Endothelial cell of umbilical vein (primary cell): ENCODE measurements around the gene VPREB3. TPM values are rescaled to one million over a fixed set of nuclear protein-coding genes. Genes with fewer than 3 reads are reported as not detected.

Source experiments
- BruUV-seq: library from RNA; stranded (reverse); fragments of 400-500 nt; replicated peaks from 2 replicates; lab custom pipeline; 2021; lab: Mats Ljungman, UMichigan
- CTCF ChIA-PET: fragments of 300-600, 350-600 bp; sonication (Branson Sonifier 250); formaldehyde crosslinking; loops from one replicate; lab custom pipeline; 2021; ENCODE audit warnings: antibody characterized with exemption, inconsistent platforms; lab: Charles Lee
- POLR2A ChIA-PET: fragments of 300-600, 350-600 bp; sonication (Branson Sonifier 250); formaldehyde crosslinking; loops from one replicate; lab custom pipeline; 2021; ENCODE audit warnings: antibody characterized with exemption, inconsistent platforms; lab: Charles Lee
- DNase-seq: peaks from one replicate; pipeline ENCODE4 v3.0.0-alpha.2; 2011; ENCODE audit warnings: low read depth, low spot score
- FAIRE-seq: peaks from 2 replicates; lab custom pipeline; 2011; peaks lifted over from hg19 to GRCh38; lab: Jason Lieb, UNC
- H2AFZ ChIP-seq: 2 replicates; pipeline ENCODE4 v1.6.0; 2012; ENCODE audit warnings: low read depth, low read length, control low read depth, inconsistent platforms
- H3K27ac ChIP-seq: 2 replicates; pipeline ENCODE4 v1.5.1; 2011; ENCODE audit warnings: low read depth, mild to moderate bottlenecking, control low read depth, low read length, moderate library complexity; ENCODE audit not compliant: insufficient read depth
- H3K27me3 ChIP-seq, 2 experiments: 2 replicates each; pipeline versions ENCODE4 v1.6.0 to v1.6.1; 2011; ENCODE audit warnings: low read length in 2 of 2, mixed read lengths in 1 of 2; ENCODE audit not compliant: control insufficient read depth in 2 of 2, insufficient read depth in 2 of 2
- H3K36me3 ChIP-seq, 2 experiments: 2 replicates in 1 of 2; 3 replicates in 1 of 2; pipeline ENCODE4 v1.5.1; 2011; ENCODE audit warnings: low read length in 2 of 2, mild to moderate bottlenecking in 1 of 2, moderate library complexity in 1 of 2; ENCODE audit not compliant: control insufficient read depth in 2 of 2, insufficient read depth in 2 of 2; ENCODE audit errors: extremely low read depth in 1 of 2
- H3K4me1 ChIP-seq: 3 replicates; pipeline ENCODE4 v1.5.1; 2011; ENCODE audit warnings: mild to moderate bottlenecking, low read length; ENCODE audit not compliant: control insufficient read depth, insufficient read depth; ENCODE audit errors: extremely low read depth
- H3K4me2 ChIP-seq: 2 replicates; pipeline ENCODE4 v1.6.1; 2011; ENCODE audit warnings: low read length, control low read depth, mixed read lengths; ENCODE audit not compliant: insufficient read depth
- H3K4me3 ChIP-seq, 3 experiments: fragments of 200-600 bp in 1 of 3; sonication (generic), shearing (Covaris generic) in 1 of 3; replicated peaks in 1 of 3; 2 replicates each; pipeline ENCODE4 v1.5.1; 2011 to 2016; ENCODE audit warnings: control low read depth in 3 of 3, low read length in 3 of 3, mild to moderate bottlenecking in 2 of 3, inconsistent platforms in 1 of 3, low read depth in 1 of 3, moderate library complexity in 1 of 3; ENCODE audit not compliant: insufficient read depth in 1 of 3
- H3K79me2 ChIP-seq: 2 replicates; pipeline ENCODE4 v1.6.0; 2012; ENCODE audit warnings: low read length, inconsistent platforms; ENCODE audit not compliant: control insufficient read depth, insufficient read depth
- H3K9ac ChIP-seq: replicated peaks from 2 replicates; pipeline ENCODE3; 2011; ENCODE audit warnings: low read length, control low read depth; ENCODE audit not compliant: insufficient read depth; ENCODE audit errors: extremely low read depth
- H3K9me1 ChIP-seq: replicated peaks from 3 replicates; pipeline ENCODE4 v1.6.0; 2011; ENCODE audit warnings: mild to moderate bottlenecking, low read length; ENCODE audit not compliant: control insufficient read depth, insufficient read depth; ENCODE audit errors: extremely low read depth
- H3K9me3 ChIP-seq: replicated peaks from 2 replicates; pipeline ENCODE4 v1.5.1; 2012; ENCODE audit warnings: low read length, inconsistent platforms; ENCODE audit not compliant: control insufficient read depth, insufficient read depth
- H4K20me1 ChIP-seq: replicated peaks from 2 replicates; pipeline ENCODE3; 2011; ENCODE audit warnings: mild to moderate bottlenecking, low read length; ENCODE audit not compliant: control insufficient read depth, insufficient read depth; ENCODE audit errors: extremely low read depth
- EZH2 ChIP-seq: IDR thresholded peaks from 2 replicates; pipeline ENCODE4 v1.6.1; 2012; ENCODE audit warnings: borderline replicate concordance, low read depth, mild to moderate bottlenecking, moderate library complexity, low read length, inconsistent platforms; ENCODE audit not compliant: severe bottlenecking
- FOS ChIP-seq: IDR thresholded peaks from 2 replicates; pipeline ENCODE4 v1.6.1; 2011; ENCODE audit warnings: mild to moderate bottlenecking, low read length, moderate library complexity, borderline replicate concordance; ENCODE audit not compliant: insufficient read depth
- GATA2 ChIP-seq: IDR thresholded peaks from 2 replicates; pipeline ENCODE4 v1.7.0; 2011; ENCODE audit warnings: low read depth, mild to moderate bottlenecking, moderate library complexity, mixed read lengths, low read length; ENCODE audit not compliant: insufficient read length, insufficient read depth
- MYC ChIP-seq: IDR thresholded peaks from one replicate; pipeline ENCODE4 v1.6.1; 2011; ENCODE audit warnings: mild to moderate bottlenecking, low read depth, low read length
- POLR2A ChIP-seq: IDR thresholded peaks from 2 replicates; pipeline ENCODE4 v1.6.1; 2012; ENCODE audit warnings: low read depth, mild to moderate bottlenecking, control low read depth, low read length
- POLR2AphosphoS5 ChIP-seq: IDR thresholded peaks from 2 replicates; pipeline ENCODE4 v1.6.1; 2012; ENCODE audit warnings: low read depth, mild to moderate bottlenecking, control low read depth, low read length, moderate library complexity; ENCODE audit not compliant: insufficient read depth
- dilution Hi-C: fragments of 300-500 bp; cut with MboI; formaldehyde crosslinking; loops from one replicate; pipeline ENCODE4 v1.15.0; 2019; ENCODE audit warnings: low sequenced_read_pairs; ENCODE audit not compliant: extremely low pct_ligation_motif_present
- intact Hi-C: fragments of 100-400 bp; cut with micrococcal nuclease; formaldehyde crosslinking; loops from one replicate; pipeline ENCODE4 v1.10.0; 2022
- polyA plus RNA-seq, 4 experiments: library from polyadenylated mRNA; depleted of rRNA in 3 of 4; stranded (reverse) in 3 of 4; unstranded in 1 of 4; fragments of >200 nt; gene quantifications; 2 replicates each; pipeline versions ENCODE4 v1.2.1 to v1.2.3, GENCODE V29; 2011 to 2012; ENCODE audit warnings: missing spikeins in 1 of 4
- total RNA-seq: library from RNA; stranded (reverse); gene quantifications from 2 replicates; pipeline ENCODE4 v1.2.3, GENCODE V29; 2021
- TF ChIP-seq, protein P1 (sequence below): IDR thresholded peaks from 2 replicates; pipeline ENCODE4 v1.6.1; 2011; ENCODE audit not compliant: insufficient read depth, insufficient read length

VPREB3 gene
- total and polyA plus RNA-seq, 2 donors (not counting 3 experiments of a cell fraction or from before 2014, with no cell fraction given) = not detected

- intact Hi-C loops (loop anchor here (1.0 to 5.0 kb wide), 2 partner anchors 34 to 130 kb away; partner anchors contain the start of gene ZNF70), dilution Hi-C loops (no loop called here)
- Histone ChIP-seq H3K4me3 (peak overlapping the region; percentile 68 to 88 (median 74)), H3K9me3 (no peaks in the 10 kb centered on the region), H3K4me1 (no peaks in the 10 kb centered on the region), H3K9ac (peak overlapping the region; percentile 86), H3K79me2 (peaks cover 14% of the 10 kb centered on the region), H3K36me3 (peaks cover 2 to 14% of the 10 kb centered on the region in 2 experiments), H3K27ac (peak overlapping the region; percentile 55), H3K9me1 (no peaks in the 10 kb centered on the region), H3K27me3 (no peaks in the 10 kb centered on the region), H4K20me1 (no peaks in the 10 kb centered on the region), H2AFZ (peak overlapping the region; percentile 100), H3K4me2 (peak overlapping the region; percentile 85)
- DNase-seq (peak; percentile 83), FAIRE-seq (peak; percentile 83)
- BruUV-seq = no TSS peak
- ChIA-PET CTCF (interaction anchor here (0.7 to 1.2 kb wide), 4 partner anchors 14 to 1154 kb away, joined by 3 to 5 read pairs (median 4); no protein-coding TSS in a partner anchor), POLR2A (no interaction called here)
- TF ChIP-seq, protein P1, sequence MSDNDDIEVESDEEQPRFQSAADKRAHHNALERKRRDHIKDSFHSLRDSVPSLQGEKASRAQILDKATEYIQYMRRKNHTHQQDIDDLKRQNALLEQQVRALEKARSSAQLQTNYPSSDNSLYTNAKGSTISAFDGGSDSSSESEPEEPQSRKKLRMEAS = peak; percentile 60
- TF ChIP-seq POLR2A = peak; percentile 90
- peak; percentile 19 for TF ChIP-seq FOS
- peak; percentile 81 for TF ChIP-seq POLR2AphosphoS5
- peak; percentile 61 for TF ChIP-seq MYC
- no peak for TF ChIP-seq GATA2
- no peak for TF ChIP-seq EZH2
Observed at GRCh38 chr22:23716811-23717801, 37.1 kb downstream of the VPREB3 start.
